GM21786 (cell line): ENCODE results near the gene ARPC1A.
"Not testable (repeated sequence)": the region's sequence is repeated elsewhere in the genome, so short reads cannot be mapped to it uniquely, and the experiment has no call there.

ENCODE experiments used
- ATAC-seq: cut with Tn5 transposase; IDR thresholded peaks from one replicate; pipeline ENCODE4 v1.9.1; 2021; ENCODE audit not compliant: unreplicated experiment

The ARPC1A gene

GRCh38 chr7:99386584-99387238 lies 61.0 kb downstream of the ARPC1A start:
- ATAC-seq = no peak

- ATAC-seq = not testable (repeated sequence)
Measured at GRCh38 chr7:99387239-99387635, 61.5 kb downstream of the ARPC1A start.

GRCh38 chr7:99387912-99388311 lies 62.2 kb downstream of the ARPC1A start:
- ATAC-seq = no peak

DNA sequence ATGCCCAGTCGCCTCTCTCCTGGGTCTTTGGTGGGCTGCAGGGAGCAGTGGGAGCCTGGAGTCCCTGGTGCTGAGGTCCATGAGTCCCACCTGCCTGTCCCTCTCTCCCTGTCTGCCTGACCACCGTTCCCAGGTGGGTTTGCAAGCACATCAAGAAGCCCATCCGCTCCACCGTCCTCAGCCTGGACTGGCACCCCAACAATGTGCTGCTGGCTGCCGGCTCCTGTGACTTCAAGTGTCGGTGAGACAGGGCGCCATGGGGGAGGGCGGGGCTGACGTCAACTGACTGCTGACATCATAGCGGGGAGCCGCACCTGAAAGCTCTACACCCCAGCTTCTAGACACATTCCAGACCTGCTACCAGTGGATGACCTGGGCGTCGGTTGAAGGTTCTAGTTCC lies 64.1 kb downstream of the ARPC1A start:
- ATAC-seq = no peak

DNA sequence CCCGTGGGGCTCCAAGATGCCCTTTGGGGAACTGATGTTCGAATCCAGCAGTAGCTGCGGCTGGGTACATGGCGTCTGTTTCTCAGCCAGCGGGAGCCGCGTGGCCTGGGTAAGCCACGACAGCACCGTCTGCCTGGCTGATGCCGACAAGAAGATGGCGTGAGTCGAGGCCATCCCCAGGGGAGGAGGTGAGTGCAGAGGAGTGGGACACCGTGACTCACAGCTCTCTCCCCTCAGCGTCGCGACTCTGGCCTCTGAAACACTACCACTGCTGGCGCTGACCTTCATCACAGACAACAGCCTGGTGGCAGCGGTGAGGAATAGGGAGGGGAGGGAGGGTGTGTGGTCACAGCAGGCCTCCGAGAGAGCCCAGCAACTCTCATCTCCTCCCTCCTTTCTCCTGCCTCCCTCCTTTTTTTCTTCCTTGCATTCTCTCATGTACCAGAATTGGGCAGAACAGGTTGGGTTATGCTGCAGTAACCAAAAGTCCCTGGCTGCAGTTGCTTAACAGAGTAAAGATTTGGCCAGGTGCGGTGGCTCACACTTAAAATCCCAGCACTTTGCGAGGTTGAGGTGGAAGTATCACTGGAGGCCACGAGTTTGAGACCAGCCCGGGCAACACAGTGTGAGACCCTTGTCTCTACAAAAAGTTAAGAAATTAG lies 65.4 kb downstream of the ARPC1A start:
- no peak for ATAC-seq

DNA sequence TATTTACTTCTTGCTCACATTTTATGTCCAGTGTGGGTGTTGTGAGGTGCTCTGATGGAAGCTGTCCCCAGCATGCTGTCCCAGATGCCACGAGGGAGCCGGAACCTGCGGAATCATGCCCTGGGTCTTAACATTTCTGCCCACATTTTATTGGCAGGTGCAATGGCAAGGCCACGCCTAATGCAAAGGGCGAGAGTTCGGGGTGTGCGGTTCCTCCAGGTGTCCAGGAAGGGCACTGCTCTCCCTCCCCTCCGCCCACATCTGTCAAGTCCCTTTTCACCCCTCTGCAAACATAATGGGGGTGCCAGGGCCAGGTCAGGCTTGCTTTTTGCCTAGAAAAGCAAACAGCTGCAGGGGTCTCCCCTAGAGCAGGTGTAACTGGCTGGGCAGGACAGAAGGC lies 66.3 kb downstream of the ARPC1A start:
- ATAC-seq = no peak

GRCh38 chr7:99392659-99393354 lies 67.1 kb downstream of the ARPC1A start:
- peak; percentile 59 for ATAC-seq

DNA sequence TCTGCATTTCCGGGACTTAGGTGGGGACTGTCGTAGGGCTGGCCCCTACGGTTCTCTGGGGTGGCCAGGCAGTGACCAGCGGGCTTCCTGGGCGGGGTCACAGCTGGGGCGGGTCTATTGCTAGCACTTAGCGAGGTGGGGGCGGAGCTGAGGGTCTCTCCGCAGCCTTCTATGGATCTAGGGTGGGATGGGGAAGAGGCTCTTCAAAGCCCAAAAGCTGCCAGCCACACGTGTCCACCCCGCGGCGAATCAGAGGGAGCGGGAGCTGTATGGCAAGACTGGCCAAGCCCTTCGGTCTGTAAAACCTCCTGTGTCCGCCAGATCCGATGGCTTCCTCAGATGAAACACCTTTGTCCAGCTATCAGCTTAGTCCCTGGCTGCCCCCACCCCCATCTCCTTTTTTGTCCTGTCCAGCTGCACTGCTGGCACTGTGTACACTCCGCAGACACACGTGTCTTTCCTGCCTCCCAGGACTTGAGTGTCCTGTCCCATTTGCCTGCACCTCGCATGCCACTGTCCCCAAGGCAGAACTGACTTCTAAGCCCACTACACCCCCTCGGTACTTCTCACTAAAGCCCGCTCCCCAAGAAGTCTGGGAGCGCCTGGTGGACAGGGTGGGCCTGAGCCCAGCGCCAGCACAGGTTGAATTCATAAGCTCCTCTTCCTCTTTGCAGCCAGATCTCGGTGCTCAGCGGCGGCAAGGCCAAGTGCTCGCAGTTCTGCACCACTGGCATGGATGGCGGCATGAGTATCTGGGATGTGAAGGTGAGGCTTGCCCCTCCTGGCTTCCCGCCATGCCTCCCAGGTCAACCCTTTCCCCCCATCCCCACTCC lies 67.9 kb downstream of the ARPC1A start:
- no peak for ATAC-seq

DNA sequence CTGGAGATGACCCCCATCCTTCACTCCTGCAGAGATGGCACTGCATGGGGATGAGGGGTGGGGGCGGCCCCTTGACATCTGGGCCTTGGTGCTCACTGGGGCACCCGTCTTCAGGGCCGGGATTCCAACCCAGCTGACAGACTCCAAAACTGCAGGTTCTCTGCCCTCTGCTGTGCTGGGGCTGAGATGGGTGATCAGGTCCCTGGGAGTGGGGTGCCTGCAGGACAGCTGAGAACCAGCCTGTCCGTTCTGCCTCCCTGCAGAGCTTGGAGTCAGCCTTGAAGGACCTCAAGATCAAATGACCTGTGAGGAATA lies 68.4 kb downstream of the ARPC1A start:
- no peak for ATAC-seq

- no peak for ATAC-seq
Measured at GRCh38 chr7:99395616-99396327, 70.1 kb downstream of the ARPC1A start.

DNA sequence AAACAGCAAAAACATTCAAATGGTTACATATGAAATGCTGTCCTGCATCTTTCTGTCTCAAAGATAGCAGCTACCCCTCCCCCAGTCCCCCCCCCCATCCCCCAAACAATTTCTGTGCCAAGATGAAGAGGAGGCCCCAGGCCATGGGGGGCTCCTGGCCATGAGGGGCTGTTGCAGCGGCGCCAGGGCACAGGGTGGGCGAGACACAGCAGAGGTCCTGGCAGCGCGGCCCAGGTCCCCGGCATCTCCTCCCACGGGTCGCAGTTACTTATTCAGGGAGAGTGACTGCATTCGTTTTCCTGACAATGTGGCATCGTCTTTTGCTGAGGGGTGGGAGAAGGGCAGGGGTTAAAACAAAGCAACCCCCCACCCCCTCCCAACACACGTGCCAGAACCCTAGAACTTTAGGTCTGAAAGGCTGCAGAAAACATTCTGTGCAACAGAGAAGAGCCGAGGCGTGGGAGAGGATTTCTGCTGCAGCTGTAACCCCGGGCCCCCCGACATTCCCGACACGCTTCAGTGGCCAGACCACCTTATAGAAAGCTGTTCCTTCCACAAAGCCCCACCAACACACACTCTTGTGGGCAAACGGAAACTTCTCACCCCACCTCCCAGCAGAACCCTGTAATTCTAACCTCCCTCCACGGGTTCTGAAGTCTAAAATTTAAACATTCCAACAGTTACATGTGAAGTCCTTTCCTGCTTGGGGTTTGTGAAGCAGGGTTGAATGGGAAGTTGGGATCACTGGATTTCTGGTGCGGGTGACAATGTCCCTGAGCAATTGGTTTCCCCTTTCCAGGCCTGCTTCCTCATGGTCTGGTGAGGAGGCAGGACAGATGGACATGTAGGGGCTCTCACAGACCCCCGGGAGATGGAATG lies 71.0 kb downstream of the ARPC1A start:
- no peak for ATAC-seq

DNA sequence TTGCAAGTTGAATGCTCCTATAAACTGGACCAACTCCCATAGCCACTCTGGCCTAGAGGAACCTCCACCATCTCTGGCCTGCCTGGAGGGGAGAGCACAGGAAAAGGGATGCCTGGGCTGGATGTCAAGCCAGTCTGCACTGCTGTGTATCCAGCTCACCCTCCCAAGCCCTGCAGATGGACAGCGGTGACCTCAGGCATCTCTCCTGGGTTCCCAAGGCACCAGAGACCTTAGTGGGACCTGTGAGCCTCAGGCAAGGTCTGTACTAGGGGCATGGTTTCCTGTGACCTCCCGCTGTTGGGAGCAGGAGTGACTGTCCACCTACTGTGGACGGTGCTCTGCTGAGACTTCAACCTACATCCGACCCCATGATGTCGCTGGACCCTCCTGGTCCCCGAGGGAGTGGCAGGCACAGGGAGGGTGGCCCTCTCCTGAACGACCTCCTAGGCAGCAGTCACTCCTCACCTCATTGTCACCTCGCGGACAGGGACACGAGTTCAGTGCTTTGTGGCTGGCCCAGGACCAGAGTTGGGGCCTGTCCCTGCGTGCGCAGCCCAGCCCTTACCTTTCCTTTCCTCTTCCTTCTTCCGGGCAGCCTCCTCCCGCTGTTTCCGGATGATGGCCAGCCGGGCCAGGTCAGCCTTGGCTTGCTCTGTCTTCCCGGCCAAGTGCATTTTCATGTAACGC lies 71.7 kb downstream of the ARPC1A start:
- ATAC-seq = no peak

DNA sequence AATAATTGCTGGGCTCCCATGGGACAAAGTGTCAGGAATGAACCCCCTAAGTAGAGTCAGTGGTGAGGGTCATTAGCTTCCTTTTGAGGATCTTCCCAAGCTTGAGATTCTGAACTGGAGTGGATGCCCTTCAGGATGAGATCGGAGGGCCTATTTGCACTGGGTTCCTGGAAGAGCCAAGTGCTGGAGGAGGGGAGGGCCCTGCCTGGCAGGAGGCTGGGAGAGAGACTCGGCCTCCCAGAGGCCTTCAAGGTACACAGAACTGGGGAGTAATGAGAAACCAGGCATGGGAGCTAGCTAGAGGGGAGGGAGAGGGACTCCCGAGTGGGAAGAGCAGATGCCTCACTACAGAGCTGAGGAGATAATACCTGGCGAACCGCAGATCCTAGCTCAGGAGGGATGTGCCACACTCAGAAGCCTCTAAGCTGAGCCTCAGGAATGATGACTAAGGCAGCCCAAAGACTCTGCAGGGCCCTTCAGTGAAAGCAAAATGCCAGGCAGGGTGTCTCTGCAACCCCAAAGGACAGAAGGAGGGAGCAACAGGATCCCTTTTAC lies 73.3 kb downstream of the ARPC1A start:
- ATAC-seq = no peak

GRCh38 chr7:99399597-99399996 lies 73.9 kb downstream of the ARPC1A start:
- ATAC-seq = no peak

GRCh38 chr7:99402854-99403253 lies 77.2 kb downstream of the ARPC1A start:
- ATAC-seq = no peak

- no peak for ATAC-seq
Measured at GRCh38 chr7:99403764-99404163, 78.1 kb downstream of the ARPC1A start.

DNA sequence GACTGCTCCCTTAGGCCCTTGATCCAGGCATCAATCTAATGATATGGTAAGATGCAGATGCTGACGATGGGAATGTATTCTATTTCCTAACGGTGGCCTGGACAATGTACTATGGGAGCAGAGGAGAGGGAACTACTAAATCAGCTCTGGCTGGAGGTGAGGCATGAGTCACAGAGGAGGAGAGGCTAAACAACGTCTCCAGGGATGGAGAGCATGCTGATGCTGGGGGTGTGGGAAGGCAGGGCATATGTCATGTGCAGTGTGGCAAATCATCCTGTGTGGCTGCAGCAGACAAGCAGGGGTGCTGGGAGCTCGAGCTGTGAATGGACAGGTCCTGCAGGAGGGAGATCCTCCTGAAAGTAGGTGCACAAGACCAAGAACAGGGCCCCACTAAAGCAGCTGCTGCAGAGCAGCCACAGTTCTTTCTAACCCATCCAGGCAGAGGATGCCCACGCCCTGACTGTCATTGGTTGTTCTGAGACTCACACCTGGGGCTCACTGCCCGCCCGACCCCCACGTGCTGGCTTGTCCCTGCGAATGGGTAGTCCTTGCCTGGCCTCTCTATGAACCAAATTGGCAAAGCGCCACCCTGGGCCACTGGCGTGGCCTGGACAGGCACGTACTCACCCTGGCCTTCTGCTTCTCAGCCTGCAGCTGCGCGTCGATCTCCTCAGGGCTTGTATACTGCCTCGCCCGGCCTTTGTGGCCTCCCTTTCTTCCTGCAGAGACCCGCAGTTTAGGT lies 78.7 kb downstream of the ARPC1A start:
- ATAC-seq = no peak

GRCh38 chr7:99404977-99405320 lies 79.3 kb downstream of the ARPC1A start:
- ATAC-seq = no peak

GRCh38 chr7:99406557-99406956 lies 80.9 kb downstream of the ARPC1A start:
- ATAC-seq = no peak
